NB4 (cell line): ENCODE measurements around the gene TMEM30A.
A peak's percentile ranks its signal among the peaks of the same experiment; 100 is the strongest.

Experiments used
- DNase-seq: peaks from one replicate; pipeline ENCODE4 v3.0.0; 2010; ENCODE audit warnings: low read depth
- H3K4me3 ChIP-seq: one replicate; pipeline ENCODE4 v1.5.1; 2011; ENCODE audit warnings: mild to moderate bottlenecking, low read depth, low read length, moderate library complexity
- MYC ChIP-seq: IDR thresholded peaks from 2 replicates; pipeline ENCODE4 v1.6.1; 2011; ENCODE audit warnings: low read depth, low read length
- POLR2A ChIP-seq: IDR thresholded peaks from 2 replicates; pipeline ENCODE4 v1.6.1; 2011; ENCODE audit warnings: mild to moderate bottlenecking; ENCODE audit not compliant: insufficient read length; ENCODE audit errors: extremely low read depth
- TF ChIP-seq, protein P1 (sequence below): IDR thresholded peaks from one replicate; pipeline ENCODE4 v1.5.1; 2012; ENCODE audit warnings: low read depth, low read length
- TF ChIP-seq, protein P2 (sequence below): IDR thresholded peaks from 2 replicates; pipeline ENCODE4 v1.6.1; 2011; ENCODE audit warnings: low read depth, low read length

Gene TMEM30A

DNA sequence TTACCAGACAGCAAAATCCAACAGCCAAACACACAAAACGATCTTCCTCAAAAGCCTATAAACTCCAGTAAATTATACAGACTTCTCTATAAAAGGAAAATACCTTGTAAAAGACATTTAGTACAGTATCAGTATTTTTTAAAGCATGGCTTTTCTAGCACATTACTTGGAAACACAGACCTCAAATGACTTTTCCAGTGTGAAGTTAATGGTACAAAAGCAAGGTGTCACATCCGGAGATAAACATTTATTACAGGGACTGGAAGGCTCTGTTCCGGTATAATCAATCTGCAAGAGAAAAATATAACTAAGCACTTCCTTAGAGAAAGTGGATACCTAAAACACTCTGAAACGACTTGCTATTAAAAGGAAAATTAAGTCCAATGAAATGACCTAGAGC lies 17.1 kb downstream of the TMEM30A start:
- TF ChIP-seq, protein P1, sequence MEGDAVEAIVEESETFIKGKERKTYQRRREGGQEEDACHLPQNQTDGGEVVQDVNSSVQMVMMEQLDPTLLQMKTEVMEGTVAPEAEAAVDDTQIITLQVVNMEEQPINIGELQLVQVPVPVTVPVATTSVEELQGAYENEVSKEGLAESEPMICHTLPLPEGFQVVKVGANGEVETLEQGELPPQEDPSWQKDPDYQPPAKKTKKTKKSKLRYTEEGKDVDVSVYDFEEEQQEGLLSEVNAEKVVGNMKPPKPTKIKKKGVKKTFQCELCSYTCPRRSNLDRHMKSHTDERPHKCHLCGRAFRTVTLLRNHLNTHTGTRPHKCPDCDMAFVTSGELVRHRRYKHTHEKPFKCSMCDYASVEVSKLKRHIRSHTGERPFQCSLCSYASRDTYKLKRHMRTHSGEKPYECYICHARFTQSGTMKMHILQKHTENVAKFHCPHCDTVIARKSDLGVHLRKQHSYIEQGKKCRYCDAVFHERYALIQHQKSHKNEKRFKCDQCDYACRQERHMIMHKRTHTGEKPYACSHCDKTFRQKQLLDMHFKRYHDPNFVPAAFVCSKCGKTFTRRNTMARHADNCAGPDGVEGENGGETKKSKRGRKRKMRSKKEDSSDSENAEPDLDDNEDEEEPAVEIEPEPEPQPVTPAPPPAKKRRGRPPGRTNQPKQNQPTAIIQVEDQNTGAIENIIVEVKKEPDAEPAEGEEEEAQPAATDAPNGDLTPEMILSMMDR = no peak
- TF ChIP-seq, protein P2, sequence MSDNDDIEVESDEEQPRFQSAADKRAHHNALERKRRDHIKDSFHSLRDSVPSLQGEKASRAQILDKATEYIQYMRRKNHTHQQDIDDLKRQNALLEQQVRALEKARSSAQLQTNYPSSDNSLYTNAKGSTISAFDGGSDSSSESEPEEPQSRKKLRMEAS = no peak
- TF ChIP-seq MYC = no peak
- TF ChIP-seq POLR2A = no peak
- DNase-seq = no peak
- H3K4me3 ChIP-seq = no peak overlapping the region

DNA sequence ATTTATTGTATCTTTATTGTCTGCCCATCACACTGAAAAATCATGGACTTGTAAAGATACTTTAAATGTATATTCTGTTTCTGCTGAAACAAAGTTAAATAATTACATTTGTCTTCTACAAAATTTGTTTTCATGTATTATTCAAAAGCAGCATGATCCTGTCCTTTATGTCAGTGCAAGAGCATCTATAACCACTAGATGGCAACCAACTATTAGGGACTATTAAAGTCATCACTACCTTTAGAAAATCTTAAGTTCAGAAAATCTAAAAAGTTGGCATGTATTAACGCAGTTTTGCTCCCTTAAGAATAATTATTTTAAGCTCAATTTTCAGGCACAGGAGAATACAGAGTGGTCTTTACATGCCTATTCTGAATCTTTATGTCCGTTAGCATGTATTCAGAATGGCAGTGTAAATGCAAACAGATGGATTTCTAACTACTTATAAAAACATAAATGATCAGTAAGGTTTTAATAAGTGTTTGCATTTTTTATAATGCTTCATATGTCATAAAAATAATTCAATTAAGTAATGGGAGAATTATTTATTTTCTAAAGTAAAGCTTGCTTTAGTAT lies 17.8 kb downstream of the TMEM30A start:
- DNase-seq = peak; percentile 52
- no peak overlapping the region for H3K4me3 ChIP-seq
- TF ChIP-seq, protein P1 = peak; percentile 61
- no peak for TF ChIP-seq MYC

DNA sequence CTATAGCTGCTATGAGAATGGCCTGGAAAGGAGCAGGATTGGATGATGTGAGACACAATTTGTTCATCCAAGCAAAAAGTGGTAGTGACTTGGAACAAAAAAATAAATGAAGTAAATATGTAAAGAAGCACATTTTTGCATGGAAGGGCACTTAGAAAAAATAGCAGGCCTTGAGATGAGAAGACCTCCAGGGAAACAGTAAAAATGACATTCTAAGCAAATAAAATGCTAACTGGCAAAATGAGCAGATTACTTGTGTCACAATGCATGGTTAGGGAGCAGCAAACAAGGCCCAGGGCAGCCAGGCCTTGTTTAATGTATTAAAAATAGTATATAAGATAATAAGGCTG lies 21.2 kb downstream of the TMEM30A start:
- TF ChIP-seq MYC = no peak
- no peak overlapping the region for H3K4me3 ChIP-seq
- DNase-seq = no peak

DNA sequence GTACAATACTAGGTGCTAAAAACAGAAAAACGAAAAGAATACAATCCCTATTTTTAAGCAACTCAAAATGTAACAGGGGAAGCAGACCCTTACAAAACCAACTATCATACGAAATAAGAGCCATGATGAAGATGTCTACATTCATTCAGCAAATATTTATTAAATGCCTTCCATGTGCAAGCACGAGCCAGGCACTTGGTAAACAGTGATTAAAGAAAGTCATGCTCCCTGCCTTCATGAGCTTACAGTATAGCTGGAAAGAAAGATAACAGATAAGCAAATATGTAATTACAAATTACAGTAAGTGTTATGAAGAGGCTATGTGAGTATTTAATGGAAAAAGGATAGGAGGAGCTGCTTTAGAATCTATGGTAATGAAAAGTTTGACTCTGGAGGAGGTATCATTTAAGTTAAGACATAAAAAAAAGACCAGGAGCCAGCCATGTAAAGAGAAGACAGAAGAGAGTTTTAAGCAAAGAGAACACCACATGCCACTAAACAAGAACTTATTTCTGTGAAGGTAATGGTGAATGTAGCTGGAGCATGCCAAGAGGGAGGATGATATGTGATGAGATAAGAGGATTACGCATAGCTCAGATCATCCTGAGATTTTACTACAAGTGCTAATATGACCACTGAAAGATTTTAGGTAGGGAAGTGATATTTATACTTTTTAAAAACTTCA lies 21.7 kb downstream of the TMEM30A start:
- H3K4me3 ChIP-seq = no peak overlapping the region
- DNase-seq = no peak
- TF ChIP-seq, protein P2 = no peak
- TF ChIP-seq POLR2A (no peak), MYC (no peak)
- TF ChIP-seq, protein P1 = no peak

DNA sequence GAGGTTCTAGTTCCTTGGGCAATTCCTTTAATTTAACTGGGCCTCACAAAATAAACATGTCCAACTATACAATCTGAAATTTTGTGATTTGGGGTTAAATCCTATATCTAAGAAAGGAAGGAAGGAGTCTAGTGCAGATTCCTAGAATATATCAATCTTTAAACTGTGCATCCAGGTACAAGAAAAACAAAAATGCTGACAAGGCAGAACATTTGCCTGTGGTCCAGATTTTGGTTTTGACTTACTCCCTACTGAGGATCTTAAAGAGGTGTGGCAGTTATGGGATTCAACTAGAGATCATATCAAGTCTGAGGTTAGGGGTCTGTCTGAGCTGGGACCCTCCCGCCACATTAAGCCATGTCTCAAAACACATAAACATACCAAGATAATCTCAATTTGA lies 23.3 kb downstream of the TMEM30A start:
- no peak for DNase-seq
- no peak overlapping the region for H3K4me3 ChIP-seq
- no peak for TF ChIP-seq POLR2A
- no peak for TF ChIP-seq MYC
- TF ChIP-seq, protein P2 = no peak
- TF ChIP-seq, protein P1 = no peak

DNA sequence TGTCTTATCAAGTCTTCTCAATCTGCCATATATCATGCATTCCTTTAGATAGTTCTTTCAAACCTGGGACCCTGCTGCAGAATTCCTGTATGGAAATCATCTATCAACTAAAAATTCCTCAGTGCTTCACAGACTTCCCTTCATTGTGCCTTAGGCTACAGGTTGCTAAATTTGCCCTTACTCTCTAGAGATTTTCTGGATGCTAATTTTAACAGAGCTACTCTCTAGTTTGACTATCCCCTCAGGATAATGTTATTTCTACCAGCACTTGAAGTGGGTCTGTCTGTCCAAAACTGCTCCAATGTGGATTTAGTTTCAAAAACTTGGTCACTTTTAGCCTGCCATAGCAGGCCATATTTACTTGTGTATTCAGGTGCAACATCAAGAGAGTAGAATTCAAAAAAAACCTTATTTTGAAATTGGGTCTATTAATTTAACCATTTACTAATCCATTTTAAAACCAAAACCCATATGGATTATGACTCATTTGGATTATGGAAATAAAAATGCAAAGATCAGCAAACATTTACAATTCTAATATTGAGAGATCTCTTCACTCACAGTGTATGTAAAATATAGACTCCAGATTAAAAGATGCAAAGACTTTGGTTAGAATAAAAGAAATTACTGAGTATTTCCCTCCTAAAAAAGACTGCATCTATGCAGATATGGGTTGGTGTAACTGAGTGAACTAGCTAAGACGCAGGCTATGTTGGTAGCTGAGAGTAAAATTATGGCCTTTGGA lies 27.1 kb downstream of the TMEM30A start:
- TF ChIP-seq, protein P1 = no peak
- TF ChIP-seq POLR2A (no peak), MYC (no peak)
- TF ChIP-seq, protein P2 = no peak
- no peak for DNase-seq

More for the DNA sequence above, 27.1 kb downstream of the TMEM30A start:
- no peak overlapping the region for H3K4me3 ChIP-seq
